Mucosa of rectum (tissue), 2 donors: ENCODE results near the gene NT5C2.

Experiments used
- H3K27ac ChIP-seq, 2 donors: one replicate each; pipeline ENCODE4 v1.7.0; 2013; ENCODE audit warnings: inconsistent platforms in 2 of 2, low read depth in 2 of 2, low read length in 2 of 2
- H3K27me3 ChIP-seq, 2 donors: one replicate each; pipeline ENCODE4 v1.7.0; 2013; ENCODE audit warnings: low read length in 2 of 2; ENCODE audit not compliant: control insufficient read depth in 2 of 2, insufficient read depth in 2 of 2
- H3K36me3 ChIP-seq, 2 donors: one replicate each; pipeline ENCODE4 v1.7.0; 2013; ENCODE audit warnings: low read length in 2 of 2; ENCODE audit not compliant: control insufficient read depth in 2 of 2, insufficient read depth in 2 of 2
- H3K4me1 ChIP-seq, 2 donors: one replicate each; pipeline ENCODE4 v1.7.0; 2013; ENCODE audit warnings: low read length in 2 of 2, mild to moderate bottlenecking in 1 of 2; ENCODE audit not compliant: control insufficient read depth in 2 of 2, insufficient read depth in 2 of 2
- H3K4me3 ChIP-seq, 2 donors: one replicate each; pipeline ENCODE4 v1.7.0; 2013; ENCODE audit warnings: low read length in 2 of 2
- H3K9ac ChIP-seq, 2 donors: one replicate each; pipeline ENCODE4 v1.7.0; 2013; ENCODE audit warnings: low read length in 2 of 2, low read depth in 1 of 2, mild to moderate bottlenecking in 1 of 2
- H3K9me3 ChIP-seq, 2 donors: one replicate each; pipeline ENCODE4 v1.7.0; 2013; ENCODE audit warnings: low read length in 2 of 2; ENCODE audit not compliant: control insufficient read depth in 2 of 2
- donor health status: healthy.
- donor health status: Normal muscosa, but diverticular disease.

The NT5C2 gene

GRCh38 chr10:103203466-103203865 is 10.4 kb upstream of the NT5C2 start:
- H3K27me3 ChIP-seq, result no peaks in the 10 kb centered on the region
- H3K9me3 ChIP-seq, result no peaks in the 10 kb centered on the region
- no peak overlapping the region for H3K27ac ChIP-seq
- H3K4me1 ChIP-seq, result no peaks in the 10 kb centered on the region
- H3K36me3 ChIP-seq, result no peaks in the 10 kb centered on the region
- no peak overlapping the region for H3K4me3 ChIP-seq
- no peak overlapping the region for H3K9ac ChIP-seq

GRCh38 chr10:103202319-103202718 is 9.2 kb upstream of the NT5C2 start:
- Histone ChIP-seq H3K36me3 (no peaks in the 10 kb centered on the region), H3K9ac (no peak overlapping the region), H3K27ac (no peak overlapping the region), H3K27me3 (no peaks in the 10 kb centered on the region), H3K4me3 (no peak overlapping the region), H3K4me1 (no peaks in the 10 kb centered on the region), H3K9me3 (no peaks in the 10 kb centered on the region)

GRCh38 chr10:103199488-103199887 is 6.4 kb upstream of the NT5C2 start:
- H3K4me3 ChIP-seq, result no peak overlapping the region
- H3K27me3 ChIP-seq, result no peaks in the 10 kb centered on the region
- H3K27ac ChIP-seq, result no peak overlapping the region
- H3K9ac ChIP-seq, result no peak overlapping the region
- H3K4me1 ChIP-seq, result no peaks in the 10 kb centered on the region
- no peaks in the 10 kb centered on the region for H3K36me3 ChIP-seq
- H3K9me3 ChIP-seq, result no peaks in the 10 kb centered on the region

GRCh38 chr10:103198648-103199047 is 5.6 kb upstream of the NT5C2 start:
- no peak overlapping the region for H3K4me3 ChIP-seq
- H3K9me3 ChIP-seq, result no peaks in the 10 kb centered on the region
- H3K9ac ChIP-seq, result no peak overlapping the region
- H3K27ac ChIP-seq, result no peak overlapping the region
- H3K27me3 ChIP-seq, result no peaks in the 10 kb centered on the region
- H3K36me3 ChIP-seq, result no peaks in the 10 kb centered on the region
- H3K4me1 ChIP-seq, result peaks cover under 1 to 2% of the 10 kb centered on the region in 2 donors

GRCh38 chr10:103197903-103198302 is 4.8 kb upstream of the NT5C2 start:
- Histone ChIP-seq H3K9ac (no peak overlapping the region), H3K4me1 (peaks cover 5 to 6% of the 10 kb centered on the region in 2 donors), H3K36me3 (no peaks in the 10 kb centered on the region), H3K4me3 (no peak overlapping the region), H3K27me3 (no peaks in the 10 kb centered on the region), H3K27ac (no peak overlapping the region), H3K9me3 (no peaks in the 10 kb centered on the region)

GRCh38 chr10:103197174-103197573 is 4.1 kb upstream of the NT5C2 start:
- Histone ChIP-seq H3K36me3 (no peaks in the 10 kb centered on the region), H3K4me1 (peaks cover 5 to 6% of the 10 kb centered on the region in 2 donors), H3K9ac (no peak overlapping the region), H3K27ac (peak overlapping the region; percentile 24 to 25), H3K9me3 (no peaks in the 10 kb centered on the region), H3K4me3 (no peak overlapping the region), H3K27me3 (no peaks in the 10 kb centered on the region)

- no peak overlapping the region for H3K9ac ChIP-seq
- no peaks in the 10 kb centered on the region for H3K27me3 ChIP-seq
- H3K27ac ChIP-seq, result no peak overlapping the region
- no peaks in the 10 kb centered on the region for H3K36me3 ChIP-seq
- peaks cover 5 to 8% of the 10 kb centered on the region in 2 donors for H3K4me1 ChIP-seq
- no peak overlapping the region for H3K4me3 ChIP-seq
- no peaks in the 10 kb centered on the region for H3K9me3 ChIP-seq
Observed at GRCh38 chr10:103196516-103196915, 3.4 kb upstream of the NT5C2 start.

GRCh38 chr10:103193820-103194529 is 903 bp upstream of the NT5C2 start:
- H3K9ac ChIP-seq, result no peak overlapping the region
- H3K4me3 ChIP-seq, result peak overlapping the region in 1 of 2 donors; percentile 81
- no peak overlapping the region for H3K27ac ChIP-seq
- peaks cover 5 to 12% of the 10 kb centered on the region in 2 donors for H3K4me1 ChIP-seq
- no peaks in the 10 kb centered on the region for H3K36me3 ChIP-seq
- no peaks in the 10 kb centered on the region for H3K9me3 ChIP-seq
- H3K27me3 ChIP-seq, result no peaks in the 10 kb centered on the region

- Histone ChIP-seq H3K27ac (peak overlapping the region; percentile 98), H3K36me3 (no peaks in the 10 kb centered on the region), H3K27me3 (no peaks in the 10 kb centered on the region), H3K9me3 (no peaks in the 10 kb centered on the region), H3K4me1 (peaks cover 5 to 12% of the 10 kb centered on the region in 2 donors), H3K9ac (peak overlapping the region; percentile 96 to 97), H3K4me3 (peak overlapping the region; percentile 79 to 81)
Observed at GRCh38 chr10:103192451-103193106, 493 bp downstream of the NT5C2 start.

- H3K9me3 ChIP-seq, result no peaks in the 10 kb centered on the region
- H3K9ac ChIP-seq, result peak overlapping the region; percentile 96 to 97
- H3K36me3 ChIP-seq, result no peaks in the 10 kb centered on the region
- H3K27ac ChIP-seq, result peak overlapping the region; percentile 98
- peak overlapping the region; percentile 79 to 81 for H3K4me3 ChIP-seq
- peaks cover 5 to 12% of the 10 kb centered on the region in 2 donors for H3K4me1 ChIP-seq
- H3K27me3 ChIP-seq, result no peaks in the 10 kb centered on the region
Observed at GRCh38 chr10:103192089-103192450, 1.0 kb downstream of the NT5C2 start.
